ENCODE results near the gene ELF3.
"Not testable (repeated sequence)": the region's sequence is repeated elsewhere in the genome, so short reads cannot be mapped to it uniquely, and the experiment has no call there.

ELF3 gene

GRCh38 chr1:202034683-202035462 is 24.5 kb downstream of the ELF3 start:
- DNase-seq (ENCODE audit: low spot score), result peak; percentile 92

GRCh38 chr1:202036595-202037387 is 26.4 kb downstream of the ELF3 start:
- no peak for DNase-seq (ENCODE audit: low spot score)

- no peak for DNase-seq (ENCODE audit: low spot score)
Observed at GRCh38 chr1:202037706-202038296, 27.4 kb downstream of the ELF3 start.

GRCh38 chr1:202038688-202039346 is 28.4 kb downstream of the ELF3 start:
- no peak for DNase-seq (ENCODE audit: low spot score)

GRCh38 chr1:202045705-202046104 is 35.3 kb downstream of the ELF3 start:
- DNase-seq (ENCODE audit: low spot score), result no peak

- no peak for DNase-seq (ENCODE audit: low spot score)
Observed at GRCh38 chr1:202046227-202046626, 35.8 kb downstream of the ELF3 start.

GRCh38 chr1:202046748-202047708 is 36.6 kb downstream of the ELF3 start:
- DNase-seq (ENCODE audit: low spot score), result no peak

- DNase-seq (ENCODE audit: low spot score), result no peak
Observed at GRCh38 chr1:202047977-202048376, 37.6 kb downstream of the ELF3 start.

GRCh38 chr1:202049129-202049528 is 38.7 kb downstream of the ELF3 start:
- DNase-seq (ENCODE audit: low spot score), result no peak

GRCh38 chr1:202054094-202054493 is 43.7 kb downstream of the ELF3 start:
- DNase-seq (ENCODE audit: low spot score), result no peak

GRCh38 chr1:202054673-202055072 is 44.3 kb downstream of the ELF3 start:
- not testable (repeated sequence) for DNase-seq (ENCODE audit: low spot score)

GRCh38 chr1:202056644-202057334 is 46.4 kb downstream of the ELF3 start:
- no peak for DNase-seq (ENCODE audit: low spot score)

GRCh38 chr1:202057335-202057704 is 46.9 kb downstream of the ELF3 start:
- DNase-seq (ENCODE audit: low spot score), result not testable (repeated sequence)

GRCh38 chr1:202058001-202058908 is 47.9 kb downstream of the ELF3 start:
- no peak for DNase-seq (ENCODE audit: low spot score)

GRCh38 chr1:202061055-202061454 is 50.7 kb downstream of the ELF3 start:
- no peak for DNase-seq (ENCODE audit: low spot score)

GRCh38 chr1:202061787-202062186 is 51.4 kb downstream of the ELF3 start:
- DNase-seq (ENCODE audit: low spot score), result not testable (repeated sequence)

GRCh38 chr1:202062636-202063035 is 52.2 kb downstream of the ELF3 start:
- DNase-seq (ENCODE audit: low spot score), result not testable (repeated sequence)

GRCh38 chr1:202063093-202063492 is 52.7 kb downstream of the ELF3 start:
- no peak for DNase-seq (ENCODE audit: low spot score)

GRCh38 chr1:202064889-202065312 is 54.5 kb downstream of the ELF3 start:
- DNase-seq (ENCODE audit: low spot score), result not testable (repeated sequence)

Data from AG08395 (cell line).